Hippocampal formation (tissue), 2 donors: ENCODE data around the gene MAP2K2.
"Not testable (repeated sequence)": the region's sequence is repeated elsewhere in the genome, so short reads cannot be mapped to it uniquely, and the experiment has no call there.

Experiments used
- DNase-seq, 2 donors: peaks; one replicate each; lab custom pipeline; 2025; lab: John Stamatoyannopoulos, UW

Gene MAP2K2

DNA sequence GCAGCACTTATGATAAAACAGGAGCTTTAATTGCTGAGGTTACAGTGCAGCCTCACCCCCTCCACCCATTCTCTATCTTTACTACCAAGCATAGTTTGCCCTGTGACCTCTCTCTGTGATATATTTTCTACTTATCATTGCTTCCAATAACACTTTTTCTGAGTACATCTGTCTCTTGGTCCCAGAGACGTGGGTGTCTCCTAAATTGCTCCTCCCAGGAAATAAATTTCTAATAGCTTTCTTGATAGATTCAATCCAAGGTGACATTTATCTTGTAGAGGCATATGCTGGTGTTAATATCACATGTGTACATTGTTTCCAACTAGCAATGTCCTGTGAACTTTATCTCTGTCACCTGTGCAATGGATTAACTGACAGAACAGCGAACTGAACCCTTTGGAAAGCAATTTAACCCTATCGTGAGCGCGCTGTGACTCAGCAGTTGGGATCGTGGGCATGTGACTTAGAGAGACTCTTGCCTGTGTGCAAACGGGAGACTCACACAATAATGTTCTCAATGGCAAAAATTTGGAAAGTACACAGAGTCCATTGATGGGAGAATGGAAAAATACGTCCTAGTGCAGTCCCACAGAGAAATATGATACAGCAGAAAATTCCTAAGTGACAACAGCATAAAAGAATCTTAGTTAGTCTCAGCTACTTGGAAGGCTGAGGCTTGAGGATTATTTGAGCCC, 7.0 kb upstream of the MAP2K2 start:
- DNase-seq: no peak

GRCh38 chr19:4129050-4129449, 5.1 kb upstream of the MAP2K2 start:
- DNase-seq: not testable (repeated sequence)

DNA sequence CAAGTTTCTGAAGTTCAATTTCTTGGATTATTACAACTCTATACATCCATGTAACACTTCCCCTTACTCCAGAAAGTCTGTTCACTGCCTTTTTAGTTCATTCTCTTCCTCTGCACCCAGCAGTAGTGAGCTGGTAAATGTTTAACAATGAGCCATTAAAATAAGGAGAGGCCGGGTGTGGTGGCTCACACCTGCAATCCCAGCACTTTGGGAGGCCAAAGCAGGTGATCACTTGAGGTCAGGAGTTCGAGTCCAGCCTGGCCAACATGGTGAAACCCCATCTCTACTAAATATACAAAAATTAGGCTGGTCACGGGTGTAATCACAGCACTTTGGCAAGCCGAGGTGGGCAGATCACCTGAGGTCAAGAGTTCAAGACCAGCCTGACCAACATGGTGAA, 3.4 kb upstream of the MAP2K2 start:
- DNase-seq: not testable (repeated sequence)

DNA sequence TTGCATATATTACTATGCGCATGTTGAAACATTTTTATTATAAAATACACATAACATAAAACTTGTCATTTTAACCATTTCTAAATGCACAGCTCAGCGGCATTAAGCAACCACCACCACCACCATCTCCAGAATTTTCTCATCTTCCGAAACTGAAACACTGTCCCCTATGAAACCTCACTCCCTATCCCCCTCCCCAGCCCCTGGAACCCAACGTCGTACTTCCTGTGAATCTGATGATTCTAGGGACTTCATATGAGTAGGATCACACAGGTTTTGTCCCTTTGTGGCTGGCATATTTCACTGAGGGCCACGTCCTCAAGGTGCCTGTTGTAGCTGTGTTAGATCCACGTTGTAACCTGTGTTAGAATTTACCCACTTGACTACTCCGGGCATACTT, 716 bp upstream of the MAP2K2 start:
- DNase-seq: no peak

- DNase-seq: no peak
These were observed 1.4 kb downstream of the MAP2K2 start for GRCh38 chr19:4122480-4122879.

DNA sequence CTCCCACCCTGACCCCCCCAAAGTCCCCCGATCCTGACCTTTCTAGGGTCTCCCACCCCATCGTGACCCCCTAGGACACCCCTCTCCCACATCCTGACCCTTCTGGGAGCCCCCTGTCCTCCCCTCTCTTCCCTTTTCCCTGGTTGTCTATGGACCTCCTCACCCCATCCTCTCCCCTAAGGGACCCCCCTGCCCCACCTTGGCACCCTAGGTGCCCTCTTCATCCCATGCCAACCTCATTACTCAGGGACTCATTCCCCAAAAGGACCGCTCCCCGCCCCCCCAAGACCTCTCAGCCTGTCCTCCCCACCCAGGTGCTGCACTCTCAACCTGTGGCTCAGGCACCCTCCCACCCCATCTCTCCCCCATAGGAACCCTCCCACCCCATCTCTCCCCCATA, 2.1 kb downstream of the MAP2K2 start:
- no peak for DNase-seq

- DNase-seq: no peak
These were observed 2.7 kb downstream of the MAP2K2 start for GRCh38 chr19:4121273-4121612.

DNA sequence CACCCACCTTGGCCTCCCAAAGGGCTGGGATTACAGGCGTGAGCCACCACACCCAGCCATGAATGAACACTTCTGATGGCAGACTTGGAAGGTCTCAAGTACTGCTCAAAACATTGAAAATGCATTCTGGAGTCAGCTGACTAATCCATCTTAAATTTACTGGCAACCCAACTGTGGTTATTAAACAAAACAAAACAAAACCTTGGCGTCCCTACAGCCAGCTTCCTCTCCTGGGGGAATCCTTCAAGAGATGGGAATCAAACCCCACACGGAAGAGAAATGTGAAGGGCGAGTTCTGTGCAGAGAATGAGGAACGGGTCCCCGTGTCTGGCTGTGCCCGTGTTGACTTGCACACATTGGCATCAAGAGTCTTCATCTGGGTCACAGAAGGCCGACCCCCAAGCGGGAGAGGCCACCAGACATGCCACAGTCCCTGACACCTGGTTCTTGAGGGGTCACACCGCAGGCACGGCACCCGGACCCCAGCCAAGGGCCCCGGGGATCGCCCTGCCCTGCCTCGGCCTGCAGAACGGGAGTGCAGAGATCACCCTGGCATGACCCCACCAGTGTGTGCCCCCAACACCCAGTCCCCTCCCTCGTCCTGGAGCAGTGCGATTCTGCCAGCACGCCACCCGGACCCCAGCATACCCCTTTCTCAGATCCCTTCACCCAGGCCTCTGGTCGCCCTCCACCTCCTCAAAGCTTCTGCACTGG, 3.2 kb downstream of the MAP2K2 start:
- no peak for DNase-seq

DNA sequence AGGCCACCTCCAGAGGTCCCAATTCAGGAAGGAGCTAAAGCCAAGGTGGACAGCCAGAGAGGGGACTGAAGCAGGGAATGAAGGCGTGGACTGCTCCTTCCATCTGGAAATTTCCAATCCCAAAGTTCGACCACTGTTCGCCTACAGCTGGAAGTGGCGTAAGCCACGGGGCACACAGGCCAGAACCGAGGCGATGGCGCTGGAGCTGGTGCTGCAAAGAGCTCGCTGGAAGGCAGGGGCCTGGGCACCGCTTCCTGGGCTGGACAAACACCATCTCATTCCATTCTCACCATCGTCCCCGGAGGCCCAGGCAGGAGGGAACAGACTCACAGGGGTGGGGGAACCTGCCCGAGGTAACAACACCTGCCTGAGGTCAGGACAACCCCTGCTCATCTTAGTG, 4.2 kb downstream of the MAP2K2 start:
- DNase-seq: no peak

GRCh38 chr19:4115818-4116385, 8.0 kb downstream of the MAP2K2 start:
- DNase-seq: no peak

- peak in 1 of 2 donors; percentile 14 for DNase-seq
These were observed 8.7 kb downstream of the MAP2K2 start for GRCh38 chr19:4115050-4115817.

DNA sequence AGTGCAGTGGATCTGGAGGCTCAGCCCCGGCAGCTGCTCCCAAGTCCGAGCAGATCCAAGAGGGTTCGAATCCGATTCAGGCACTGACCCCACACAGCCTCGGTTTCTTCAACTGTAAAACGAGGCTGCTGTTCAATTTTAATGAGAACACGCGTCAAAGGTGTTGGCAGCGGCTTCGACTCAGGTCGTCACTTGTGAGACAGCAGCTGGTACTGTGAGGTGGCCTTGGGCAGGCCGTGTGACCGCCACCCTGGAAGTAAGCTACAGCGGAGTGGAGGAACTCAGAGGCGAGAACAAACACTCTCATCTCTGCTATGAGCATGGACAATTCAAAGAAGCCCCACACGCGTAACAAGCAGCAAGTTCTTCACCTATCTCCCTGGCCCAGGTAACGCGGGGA, 9.7 kb downstream of the MAP2K2 start:
- DNase-seq: no peak

DNA sequence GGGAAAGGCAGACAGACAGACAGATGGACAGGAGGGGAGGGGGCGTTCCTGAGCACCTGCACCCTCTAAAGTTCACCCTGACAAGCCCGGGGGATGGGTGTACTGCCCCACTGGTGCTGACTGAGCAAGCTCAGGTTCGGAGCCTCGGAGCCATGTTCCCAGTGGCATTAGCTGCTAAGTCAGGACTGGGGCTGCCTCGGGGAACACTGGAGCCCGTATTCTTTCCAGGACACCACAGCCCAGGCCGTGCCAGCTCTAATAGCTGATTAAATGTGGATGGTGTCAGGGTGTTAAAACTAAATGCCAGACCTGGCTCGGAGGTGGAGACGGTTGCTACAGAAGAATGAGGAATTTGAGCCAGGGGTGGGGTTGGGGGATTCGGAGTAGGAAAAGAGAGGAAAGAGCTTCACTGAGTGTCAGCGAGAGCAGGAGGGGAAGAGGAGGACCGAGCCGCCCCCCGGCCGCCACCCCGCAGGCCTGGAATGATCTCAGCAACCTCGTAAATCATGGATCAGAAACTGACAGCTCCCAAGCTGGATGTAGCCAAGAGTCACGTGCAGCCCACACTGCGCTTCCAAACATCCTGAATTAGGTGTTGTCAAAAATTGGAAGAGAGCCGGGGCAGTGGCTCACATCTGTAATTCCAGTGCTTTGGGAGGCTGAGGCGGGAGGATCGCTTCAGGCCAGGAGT, 10.4 kb downstream of the MAP2K2 start:
- DNase-seq: no peak

DNA sequence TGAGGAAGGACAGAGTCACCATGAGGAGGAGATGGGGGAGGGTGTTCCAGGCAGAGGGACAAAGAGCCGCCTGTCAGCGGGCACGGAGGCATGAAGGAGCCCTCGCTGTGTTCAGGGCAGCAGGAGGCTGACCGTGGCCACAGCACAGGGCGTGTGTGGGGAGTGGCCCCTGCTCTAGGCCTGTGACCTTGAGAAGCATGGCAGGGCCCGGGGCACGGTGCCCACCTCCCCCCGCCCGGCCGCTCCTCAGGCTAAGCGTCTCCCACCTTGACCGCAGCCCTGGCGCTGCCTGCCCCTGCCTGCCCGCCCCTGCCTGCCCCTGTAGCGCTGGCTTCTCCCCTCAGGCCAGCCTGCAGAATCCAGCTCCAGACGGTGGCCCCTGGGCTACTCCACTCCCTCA, 11.6 kb downstream of the MAP2K2 start:
- DNase-seq: no peak

DNA sequence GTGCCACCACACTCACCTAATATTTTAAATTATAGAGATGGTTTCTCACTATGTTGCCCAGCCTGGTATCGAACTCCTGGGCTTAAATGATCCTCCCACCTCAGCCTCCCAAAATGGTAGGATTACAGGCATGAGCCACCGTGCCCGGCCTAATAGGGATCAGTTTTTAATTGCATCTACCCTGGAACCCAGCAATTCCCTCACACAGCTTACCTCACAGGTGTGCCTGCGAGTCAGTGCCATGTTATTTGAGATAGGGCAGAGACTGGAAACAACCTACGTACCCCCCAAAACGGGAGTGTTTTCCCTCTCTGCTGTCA, 14.3 kb downstream of the MAP2K2 start:
- DNase-seq: no peak

DNA sequence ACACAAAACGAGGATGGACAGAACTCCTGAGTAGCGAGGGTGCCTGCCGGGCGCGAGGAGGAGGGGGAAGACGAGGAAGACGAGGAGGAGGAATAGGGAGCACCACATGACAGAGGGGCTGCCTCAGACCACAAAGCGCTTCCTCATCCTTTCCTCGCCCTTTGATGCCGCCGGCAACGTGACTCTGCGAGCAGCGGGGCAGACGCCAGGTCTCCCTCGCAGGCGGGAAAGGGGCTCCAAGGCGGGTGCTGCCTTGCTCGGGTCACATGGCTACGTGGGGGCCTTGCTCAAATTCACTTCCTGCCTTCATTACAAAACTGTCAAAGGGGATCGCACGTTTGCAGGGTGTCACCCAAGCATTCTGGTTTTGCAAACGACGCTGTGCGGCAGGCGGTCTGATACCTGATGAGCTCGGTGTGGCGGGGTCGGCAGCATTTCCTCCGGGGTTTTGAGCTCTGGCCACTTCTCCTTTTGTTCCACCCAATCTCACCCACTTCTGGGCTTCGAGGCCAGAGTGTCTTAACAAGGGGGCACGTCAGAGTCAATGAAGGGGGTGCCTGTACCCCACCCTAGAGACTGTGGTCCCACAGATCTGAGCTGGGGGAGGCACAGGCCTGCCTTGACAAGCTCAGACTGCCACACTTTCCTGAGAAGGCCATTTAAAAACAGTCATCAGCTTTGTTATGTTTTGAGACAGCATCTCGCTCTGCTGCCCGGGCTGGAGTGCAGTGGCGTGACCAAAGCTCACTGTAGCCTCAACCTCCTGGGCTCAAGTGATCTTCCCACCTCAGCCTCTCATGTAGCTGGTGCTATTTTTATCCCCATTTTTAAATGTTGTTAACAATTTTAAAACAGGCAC, 14.9 kb downstream of the MAP2K2 start:
- no peak for DNase-seq

DNA sequence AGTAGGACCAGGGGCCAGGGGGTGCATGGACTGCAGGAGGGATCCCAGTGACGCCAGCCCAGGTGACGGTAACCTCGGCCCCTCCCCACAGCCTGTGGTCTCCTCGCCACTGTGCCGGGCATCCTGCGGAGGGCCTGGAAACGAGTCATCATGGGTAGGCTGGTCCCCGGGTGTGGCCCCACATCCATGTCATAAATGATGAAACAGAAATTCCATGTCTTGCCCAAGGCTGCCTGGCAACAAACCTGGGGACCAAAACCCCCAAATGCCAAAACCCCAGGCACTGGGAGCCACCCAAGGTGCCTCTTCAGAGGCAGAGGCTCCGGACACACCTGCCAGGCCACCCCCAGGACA, 20.9 kb downstream of the MAP2K2 start:
- DNase-seq: no peak

GRCh38 chr19:4102339-4103079, 21.4 kb downstream of the MAP2K2 start:
- DNase-seq: no peak

- no peak for DNase-seq
These were observed 22.5 kb downstream of the MAP2K2 start for GRCh38 chr19:4101496-4101770.

GRCh38 chr19:4100647-4101495, 23.1 kb downstream of the MAP2K2 start:
- DNase-seq: no peak
